Upper lobe of left lung (tissue), 6 donors: ENCODE results near the gene CPTP. TPM values are rescaled to one million over a fixed set of nuclear protein-coding genes. Genes with fewer than 3 reads are reported as not detected.
A peak's percentile ranks its signal among the peaks of the same experiment; 100 is the strongest.

Experiments used
- ATAC-seq, 2 donors: fragments of 200-7000 bp; cut with Tn5 transposase; one replicate each; pipeline ENCODE4 v1.9.1; 2022; ENCODE audit warnings: mild to moderate bottlenecking in 2 of 2, moderate library complexity in 2 of 2; ENCODE audit not compliant: low FRiP score in 2 of 2
- DNase-seq, 2 donors: peaks; one replicate each; pipeline ENCODE4 v3.0.0-alpha.2; 2019 to 2020
- H3K27ac ChIP-seq, 4 donors: fragments of 200-600 bp; sonication (generic); one replicate each; pipeline ENCODE4 v1.5.1; 2016 to 2019
- H3K27me3 ChIP-seq, 4 donors: fragments of 200-600 bp; sonication (generic); one replicate each; pipeline ENCODE4 v1.5.1; 2017 to 2019
- H3K36me3 ChIP-seq, 4 donors: fragments of 200-600 bp; sonication (generic); one replicate each; pipeline ENCODE4 v1.5.1; 2016 to 2019
- H3K4me1 ChIP-seq, 4 donors: fragments of 200-600 bp; sonication (generic); one replicate each; pipeline ENCODE4 v1.5.1; 2018 to 2019
- H3K4me3 ChIP-seq, 4 donors: fragments of 200-600 bp; sonication (generic); one replicate each; pipeline ENCODE4 v1.5.1; 2017 to 2019; ENCODE audit warnings: mild to moderate bottlenecking in 2 of 4, moderate library complexity in 1 of 4
- H3K9me3 ChIP-seq, 4 donors: fragments of 200-600 bp; sonication (generic); one replicate each; pipeline ENCODE4 v1.5.1; 2018 to 2019
- CTCF ChIP-seq, 6 experiments: fragments of 450-650 bp in 4 of 6; fragments of 200-600 bp in 2 of 6; sonication (generic) in 2 of 6; IDR thresholded peaks; one replicate each; pipeline ENCODE4 v1.5.1; 2016 to 2019; ENCODE audit warnings: antibody characterized with exemption in 6 of 6
- EP300 ChIP-seq, 4 donors: sonication (generic); formaldehyde crosslinking; IDR thresholded peaks; one replicate each; pipeline ENCODE4 v1.5.1; 2017; ENCODE audit warnings: antibody characterized with exemption in 4 of 4, control low read depth in 2 of 4
- POLR2A ChIP-seq, 4 donors: fragments of 450-650 bp; IDR thresholded peaks; one replicate each; pipeline ENCODE4 v1.5.1; 2016 to 2017; ENCODE audit warnings: antibody characterized with exemption in 4 of 4, mild to moderate bottlenecking in 2 of 4
- POLR2AphosphoS5 ChIP-seq, 2 donors: sonication (generic); formaldehyde crosslinking; IDR thresholded peaks; one replicate each; pipeline ENCODE4 v1.5.1; 2017; ENCODE audit warnings: antibody characterized with exemption in 2 of 2
- WGBS, 2 donors: methylation state at CpG; one replicate each; pipeline ENCODE4 v1.1.5; 2017 to 2018; 5-methylcytosine and 5-hydroxymethylcytosine counted together
- total RNA-seq, 6 donors: library from RNA; depleted of rRNA in 4 of 6; stranded (reverse); fragments of >200 nt in 4 of 6; gene quantifications; one replicate each; pipeline versions ENCODE4 v1.1.0 to v1.2.1, GENCODE V29; 2016 to 2021
- donor health status: DM: no; HTN: no; CAD: no; lungs with moderate emphysema.
- donor health status: DM: no; HTN: yes; CAD: no; lungs with severe emphysema.

Gene CPTP
- total RNA-seq, 6 donors from 2014 or later, result 14.7 to 41.6 (median 26.0) TPM

GRCh38 chr1:1371364-1371745 is 46.8 kb downstream of the CPTP start:
- peaks cover 28 to 43% (median 35%) of the 10 kb centered on the region in 4 donors for H3K4me1 ChIP-seq
- H3K27me3 ChIP-seq, result no peaks in the 10 kb centered on the region
- H3K9me3 ChIP-seq, result no peaks in the 10 kb centered on the region
- peaks cover 0 to 15% (median 9%) of the 10 kb centered on the region in 4 donors for H3K36me3 ChIP-seq
- ATAC-seq (no peak), DNase-seq (peak in 1 of 2 donors; percentile 57)
- H3K27ac ChIP-seq, result peak overlapping the region in 2 of 4 donors; percentile 3 to 21
- WGBS, 2 donors, result 59 to 68% methylated on average over 4 to 5 of the region's 12 CpGs
- no peak overlapping the region for H3K4me3 ChIP-seq
- TF ChIP-seq POLR2A (IDR thresholded peaks at IDR 0.05), result no peak
- no peak for TF ChIP-seq CTCF (IDR thresholded peaks at IDR 0.05)
- TF ChIP-seq POLR2AphosphoS5 (IDR thresholded peaks at IDR 0.05), result no peak
- TF ChIP-seq EP300 (IDR thresholded peaks at IDR 0.05), result no peak

GRCh38 chr1:1371746-1372711 is 47.4 kb downstream of the CPTP start:
- H3K27ac ChIP-seq, result peak overlapping the region in 2 of 4 donors; percentile 3 to 21
- WGBS, 2 donors, result 47% methylated on average over 13 to 17 of the region's 26 CpGs
- peaks cover 28 to 44% (median 35%) of the 10 kb centered on the region in 4 donors for H3K4me1 ChIP-seq
- ATAC-seq (peak; percentile 69 to 77), DNase-seq (peak; percentile 68 to 95)
- TF ChIP-seq CTCF (IDR thresholded peaks at IDR 0.05) (peak; percentile 87 to 99 (median 90)), EP300 (IDR thresholded peaks at IDR 0.05) (no peak), POLR2A (IDR thresholded peaks at IDR 0.05) (peak in 1 of 4 donors; percentile 10), POLR2AphosphoS5 (IDR thresholded peaks at IDR 0.05) (no peak)
- peaks cover 0 to 15% (median 9%) of the 10 kb centered on the region in 4 donors for H3K36me3 ChIP-seq
- no peaks in the 10 kb centered on the region for H3K9me3 ChIP-seq
- H3K4me3 ChIP-seq, result no peak overlapping the region
- H3K27me3 ChIP-seq, result no peaks in the 10 kb centered on the region

GRCh38 chr1:1373051-1373814 is 48.6 kb downstream of the CPTP start:
- no peak overlapping the region for H3K27ac ChIP-seq
- H3K27me3 ChIP-seq, result no peaks in the 10 kb centered on the region
- H3K4me1 ChIP-seq, result peaks cover 28 to 44% (median 35%) of the 10 kb centered on the region in 4 donors
- H3K9me3 ChIP-seq, result no peaks in the 10 kb centered on the region
- peaks cover 0 to 15% (median 9%) of the 10 kb centered on the region in 4 donors for H3K36me3 ChIP-seq
- H3K4me3 ChIP-seq, result peak overlapping the region in 2 of 4 donors; percentile 91 to 100
- TF ChIP-seq POLR2A (IDR thresholded peaks at IDR 0.05) (no peak), CTCF (IDR thresholded peaks at IDR 0.05) (no peak), EP300 (IDR thresholded peaks at IDR 0.05) (no peak), POLR2AphosphoS5 (IDR thresholded peaks at IDR 0.05) (no peak)
- DNase-seq, result peak in 1 of 2 donors; percentile 67
- ATAC-seq, result no peak
- 87 to 89% methylated on average over 8 to 26 of the region's 26 CpGs for WGBS, 2 donors

GRCh38 chr1:1373815-1374588 is 49.4 kb downstream of the CPTP start:
- DNase-seq (peak in 1 of 2 donors; percentile 83), ATAC-seq (no peak)
- WGBS, 2 donors, result 42 to 77% methylated on average over 30 to 45 of the region's 52 CpGs
- Histone ChIP-seq H3K27ac (peak overlapping the region; percentile 88 to 98 (median 94)), H3K4me1 (peaks cover 28 to 44% (median 35%) of the 10 kb centered on the region in 4 donors), H3K36me3 (peaks cover 0 to 15% (median 9%) of the 10 kb centered on the region in 4 donors), H3K9me3 (no peaks in the 10 kb centered on the region), H3K27me3 (no peaks in the 10 kb centered on the region), H3K4me3 (peak overlapping the region; percentile 83 to 100 (median 94))
- TF ChIP-seq POLR2AphosphoS5 (IDR thresholded peaks at IDR 0.05), result no peak
- no peak for TF ChIP-seq EP300 (IDR thresholded peaks at IDR 0.05)
- no peak for TF ChIP-seq CTCF (IDR thresholded peaks at IDR 0.05)
- TF ChIP-seq POLR2A (IDR thresholded peaks at IDR 0.05), result no peak
